ENCODE results near the gene RABL2A. TPM values are rescaled to one million over a fixed set of nuclear protein-coding genes. Genes with fewer than 3 reads are reported as not detected.

RABL2A gene
- total RNA-seq: 7.6 and 7.7 TPM in 2 replicates

GRCh38 chr2:113626616-113627330 lies at the start of gene RABL2A:
TSS of gene RABL2A (plus strand) at chr2:113627266. CDS start at chr2:113628607, 1,341 bp downstream.

Other genes with a start within 250 kb of the RABL2A start
- gene ZNG1B, start 189.6 kb upstream of the RABL2A start, total RNA-seq: 34.3 and 42.9 TPM in 2 replicates
- gene FOXD4L1, start 128.6 kb upstream of the RABL2A start, total RNA-seq: 0.12 TPM in 1 of 2 replicates, not detected in the other
- gene SLC35F5, start 129.4 kb downstream of the RABL2A start, total RNA-seq: 140 and 203 TPM in 2 replicates